Measurements from ENCODE around the gene FARP2. TPM values are rescaled to one million over a fixed set of nuclear protein-coding genes. Genes with fewer than 3 reads are reported as not detected.

FARP2 gene
- total and polyA plus RNA-seq, 2 of the 13 experiments (the other 11 are each of a cell fraction or from before 2014, with no cell fraction given): 28.0 to 45.4 TPM

DNA sequence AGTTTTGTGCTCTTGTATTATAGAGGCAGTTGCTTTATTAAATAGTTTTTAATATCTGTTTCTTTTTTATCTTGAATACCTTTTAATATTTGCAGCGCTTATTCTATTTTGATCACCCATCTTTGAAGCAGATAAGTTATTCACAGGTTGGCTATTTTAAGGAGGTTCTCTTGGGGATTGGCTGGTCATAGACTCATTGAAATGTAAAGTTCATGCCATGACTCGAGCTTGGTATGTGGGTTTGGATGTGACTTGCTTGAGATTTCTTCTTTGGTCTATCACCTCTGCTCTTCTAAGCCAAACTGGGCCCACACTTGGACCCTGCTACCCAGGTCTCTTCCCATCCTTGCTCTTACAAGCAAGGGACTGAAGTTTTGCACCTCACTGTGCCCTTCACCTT is 33.6 kb downstream of the FARP2 start (continued):
- TF ChIP-seq, protein P1, sequence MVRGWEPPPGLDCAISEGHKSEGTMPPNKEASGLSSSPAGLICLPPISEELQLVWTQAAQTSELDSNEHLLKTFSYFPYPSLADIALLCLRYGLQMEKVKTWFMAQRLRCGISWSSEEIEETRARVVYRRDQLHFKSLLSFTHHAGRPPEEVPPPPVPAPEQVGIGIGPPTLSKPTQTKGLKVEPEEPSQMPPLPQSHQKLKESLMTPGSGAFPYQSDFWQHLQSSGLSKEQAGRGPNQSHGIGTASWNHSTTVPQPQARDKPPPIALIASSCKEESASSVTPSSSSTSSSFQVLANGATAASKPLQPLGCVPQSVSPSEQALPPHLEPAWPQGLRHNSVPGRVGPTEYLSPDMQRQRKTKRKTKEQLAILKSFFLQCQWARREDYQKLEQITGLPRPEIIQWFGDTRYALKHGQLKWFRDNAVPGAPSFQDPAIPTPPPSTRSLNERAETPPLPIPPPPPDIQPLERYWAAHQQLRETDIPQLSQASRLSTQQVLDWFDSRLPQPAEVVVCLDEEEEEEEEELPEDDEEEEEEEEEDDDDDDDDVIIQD (CRISPR knock-in tag; IDR thresholded peaks at IDR 0.05; ENCODE audit: low read depth): no peak
- TF ChIP-seq, protein P2, sequence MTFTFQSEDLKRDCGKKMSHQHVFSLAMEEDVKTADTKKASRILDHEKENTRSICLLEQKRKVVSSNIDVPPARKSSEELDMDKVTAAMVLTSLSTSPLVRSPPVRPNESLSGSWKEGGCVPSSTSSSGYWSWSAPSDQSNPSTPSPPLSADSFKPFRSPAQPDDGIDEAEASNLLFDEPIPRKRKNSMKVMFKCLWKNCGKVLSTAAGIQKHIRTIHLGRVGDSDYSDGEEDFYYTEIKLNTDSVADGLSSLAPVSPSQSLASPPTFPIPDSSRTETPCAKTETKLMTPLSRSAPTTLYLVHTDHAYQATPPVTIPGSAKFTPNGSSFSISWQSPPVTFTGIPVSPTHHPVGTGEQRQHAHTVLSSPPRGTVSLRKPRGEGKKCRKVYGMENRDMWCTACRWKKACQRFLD (CRISPR knock-in tag; IDR thresholded peaks at IDR 0.05; ENCODE audit: borderline replicate concordance): no peak
- TF ChIP-seq, protein P3, sequence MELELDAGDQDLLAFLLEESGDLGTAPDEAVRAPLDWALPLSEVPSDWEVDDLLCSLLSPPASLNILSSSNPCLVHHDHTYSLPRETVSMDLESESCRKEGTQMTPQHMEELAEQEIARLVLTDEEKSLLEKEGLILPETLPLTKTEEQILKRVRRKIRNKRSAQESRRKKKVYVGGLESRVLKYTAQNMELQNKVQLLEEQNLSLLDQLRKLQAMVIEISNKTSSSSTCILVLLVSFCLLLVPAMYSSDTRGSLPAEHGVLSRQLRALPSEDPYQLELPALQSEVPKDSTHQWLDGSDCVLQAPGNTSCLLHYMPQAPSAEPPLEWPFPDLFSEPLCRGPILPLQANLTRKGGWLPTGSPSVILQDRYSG (CRISPR knock-in tag; IDR thresholded peaks at IDR 0.05): no peak
- TF ChIP-seq TAF1 (CRISPR knock-in tag; IDR thresholded peaks at IDR 0.05) (no peak), FIP1L1 (IDR thresholded peaks at IDR 0.05; ENCODE audit: borderline replicate concordance, insufficient read depth, low read depth, low read length) (no peak)

DNA sequence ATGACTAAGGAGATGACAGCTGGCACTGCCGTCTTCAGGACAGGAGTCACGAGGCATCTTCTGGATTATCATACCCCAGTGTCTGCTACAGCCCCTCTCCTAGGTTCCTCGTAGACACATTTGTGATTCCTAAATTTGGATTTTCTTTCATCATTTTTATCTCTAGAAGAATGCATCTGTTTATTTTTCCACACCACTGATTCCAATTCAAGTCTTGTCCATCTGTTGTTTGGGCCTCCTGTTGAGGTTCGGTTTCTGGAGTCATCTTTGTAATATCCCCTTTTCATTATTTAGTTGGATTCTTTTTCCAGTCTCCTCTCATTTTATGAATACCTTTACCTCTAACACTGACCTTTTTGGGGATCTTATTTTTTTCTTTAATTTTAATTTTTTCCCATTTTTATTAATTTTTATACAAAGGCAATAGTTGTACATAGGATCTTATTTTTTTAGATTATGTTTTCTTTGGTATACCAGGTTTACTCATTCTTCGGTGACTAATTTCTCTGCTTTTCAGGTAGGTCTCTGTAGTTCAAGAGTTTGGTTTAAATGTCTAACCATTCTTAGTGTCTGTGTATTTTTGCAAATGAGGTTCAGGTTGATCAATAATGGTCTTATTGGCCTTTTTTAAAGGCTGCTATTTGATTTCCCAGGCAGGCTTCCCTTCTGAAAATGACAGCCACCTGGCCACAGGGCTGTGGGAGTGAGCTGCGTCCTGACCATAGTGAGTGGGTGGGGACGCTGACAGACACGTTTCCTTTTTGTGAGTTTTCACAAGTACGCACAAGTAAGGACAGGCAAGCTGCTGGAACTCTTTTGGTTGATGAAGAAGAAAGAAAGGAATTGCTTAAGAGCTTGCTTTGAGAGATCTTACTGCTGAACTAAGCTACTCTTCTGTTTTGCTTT is 34.5 kb downstream of the FARP2 start:
- Histone ChIP-seq H3K27ac (ENCODE audit: extremely low read length, insufficient read depth, low read length) (no peak overlapping the region), H3K4me2 (ENCODE audit: low read depth, low read length) (no peak overlapping the region), H3K79me2 (ENCODE audit: insufficient read depth, low read length) (peaks cover 6% of the 10 kb centered on the region), H3K9me3 (ENCODE audit: low read length) (no peaks in the 10 kb centered on the region), H4K20me1 (ENCODE audit: insufficient read depth, low read length) (no peaks in the 10 kb centered on the region; the same call in 1 of the 2 replicates), H3K36me3 (replicated peaks in 1 of 2; ENCODE audit: control insufficient read depth in 1 of 2, insufficient read depth in 2 of 2, low read length in 2 of 2) (peaks cover 9 to 19% of the 10 kb centered on the region in 2 experiments; a peak in 4 of 5 replicates), H3K9ac (ENCODE audit: insufficient read depth, low read depth, low read length) (no peak overlapping the region), H2AFZ (ENCODE audit: low read length) (no peak overlapping the region), H3K4me1 (ENCODE audit: insufficient read depth, low read length) (no peaks in the 10 kb centered on the region), H3K4me3 (replicated peaks in 1 of 3; ENCODE audit: insufficient read depth in 1 of 3, low read depth in 2 of 3, low read length in 3 of 3) (no peak overlapping the region), H3K27me3 (ENCODE audit: control insufficient read depth in 1 of 2, insufficient read depth in 2 of 2, low read length in 2 of 2) (no peaks in the 10 kb centered on the region)
- in situ Hi-C loops (cut with HindIII; ENCODE audit: extremely low pct_ligation_motif_present, low pct_unique_long_range_greater_than_20kb): no loop called here
- ATAC-seq: no peak
- ChIA-PET CTCF (ENCODE audit: low intra/inter-chr PET ratio, low total read pairs) (no interaction called here), POLR2A (no interaction called here)
- FAIRE-seq: no peak
- no TSS peak for BruUV-seq (replicated peaks)
- WGBS (ENCODE audit: low lambda C conversion rate): 96% methylated on average over 9 of the region's 9 CpGs
- intact Hi-C loops (cut with micrococcal nuclease; ENCODE audit: unreplicated experiment): no loop called here
- DNase-seq (ENCODE audit: low spot score): no peak
- TF ChIP-seq NFYB (CRISPR knock-in tag; IDR thresholded peaks at IDR 0.05) (no peak), PHF8 (CRISPR knock-in tag; IDR thresholded peaks at IDR 0.05) (no peak), TAF15 (IDR thresholded peaks at IDR 0.05; ENCODE audit: low read depth, low read length, poor library complexity, severe bottlenecking) (no peak), ZNF724P (CRISPR knock-in tag; IDR thresholded peaks at IDR 0.05; ENCODE audit: borderline replicate concordance) (no peak)
- TF ChIP-seq, protein P4, sequence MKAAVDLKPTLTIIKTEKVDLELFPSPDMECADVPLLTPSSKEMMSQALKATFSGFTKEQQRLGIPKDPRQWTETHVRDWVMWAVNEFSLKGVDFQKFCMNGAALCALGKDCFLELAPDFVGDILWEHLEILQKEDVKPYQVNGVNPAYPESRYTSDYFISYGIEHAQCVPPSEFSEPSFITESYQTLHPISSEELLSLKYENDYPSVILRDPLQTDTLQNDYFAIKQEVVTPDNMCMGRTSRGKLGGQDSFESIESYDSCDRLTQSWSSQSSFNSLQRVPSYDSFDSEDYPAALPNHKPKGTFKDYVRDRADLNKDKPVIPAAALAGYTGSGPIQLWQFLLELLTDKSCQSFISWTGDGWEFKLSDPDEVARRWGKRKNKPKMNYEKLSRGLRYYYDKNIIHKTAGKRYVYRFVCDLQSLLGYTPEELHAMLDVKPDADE (CRISPR knock-in tag; IDR thresholded peaks at IDR 0.05): no peak
- TF ChIP-seq, protein P5, sequence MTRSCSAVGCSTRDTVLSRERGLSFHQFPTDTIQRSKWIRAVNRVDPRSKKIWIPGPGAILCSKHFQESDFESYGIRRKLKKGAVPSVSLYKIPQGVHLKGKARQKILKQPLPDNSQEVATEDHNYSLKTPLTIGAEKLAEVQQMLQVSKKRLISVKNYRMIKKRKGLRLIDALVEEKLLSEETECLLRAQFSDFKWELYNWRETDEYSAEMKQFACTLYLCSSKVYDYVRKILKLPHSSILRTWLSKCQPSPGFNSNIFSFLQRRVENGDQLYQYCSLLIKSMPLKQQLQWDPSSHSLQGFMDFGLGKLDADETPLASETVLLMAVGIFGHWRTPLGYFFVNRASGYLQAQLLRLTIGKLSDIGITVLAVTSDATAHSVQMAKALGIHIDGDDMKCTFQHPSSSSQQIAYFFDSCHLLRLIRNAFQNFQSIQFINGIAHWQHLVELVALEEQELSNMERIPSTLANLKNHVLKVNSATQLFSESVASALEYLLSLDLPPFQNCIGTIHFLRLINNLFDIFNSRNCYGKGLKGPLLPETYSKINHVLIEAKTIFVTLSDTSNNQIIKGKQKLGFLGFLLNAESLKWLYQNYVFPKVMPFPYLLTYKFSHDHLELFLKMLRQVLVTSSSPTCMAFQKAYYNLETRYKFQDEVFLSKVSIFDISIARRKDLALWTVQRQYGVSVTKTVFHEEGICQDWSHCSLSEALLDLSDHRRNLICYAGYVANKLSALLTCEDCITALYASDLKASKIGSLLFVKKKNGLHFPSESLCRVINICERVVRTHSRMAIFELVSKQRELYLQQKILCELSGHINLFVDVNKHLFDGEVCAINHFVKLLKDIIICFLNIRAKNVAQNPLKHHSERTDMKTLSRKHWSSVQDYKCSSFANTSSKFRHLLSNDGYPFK (CRISPR knock-in tag; IDR thresholded peaks at IDR 0.05; ENCODE audit: borderline replicate concordance): no peak

Data from HepG2 (cell line).